DMS53 (cell line): Measurements from ENCODE around the gene LRRC4.
A peak's percentile ranks its signal among the peaks of the same experiment; 100 is the strongest.

ENCODE experiments used
- DNase-seq: peaks from one replicate; lab custom pipeline; 2025; lab: John Stamatoyannopoulos, UW

Gene LRRC4

GRCh38 chr7:128006550-128007302 is 24.5 kb downstream of the LRRC4 start:
- DNase-seq, result no peak

GRCh38 chr7:128005759-128006159 is 25.5 kb downstream of the LRRC4 start:
- no peak for DNase-seq

GRCh38 chr7:128005117-128005516 is 26.1 kb downstream of the LRRC4 start:
- peak; percentile 75 for DNase-seq

GRCh38 chr7:128004623-128005022 is 26.6 kb downstream of the LRRC4 start:
- peak; percentile 40 for DNase-seq

- no peak for DNase-seq
These were observed 27.4 kb downstream of the LRRC4 start for GRCh38 chr7:128003787-128004186.

GRCh38 chr7:128003167-128003566 is 28.1 kb downstream of the LRRC4 start:
- DNase-seq, result no peak

- no peak for DNase-seq
These were observed 30.4 kb downstream of the LRRC4 start for GRCh38 chr7:128000854-128001265.

- no peak for DNase-seq
These were observed 31.2 kb downstream of the LRRC4 start for GRCh38 chr7:128000048-128000447.

GRCh38 chr7:127998671-127999070 is 32.6 kb downstream of the LRRC4 start:
- DNase-seq, result no peak

GRCh38 chr7:127997226-127997922 is 33.9 kb downstream of the LRRC4 start:
- DNase-seq, result no peak

GRCh38 chr7:127996253-127997071 is 34.8 kb downstream of the LRRC4 start:
- DNase-seq, result no peak

GRCh38 chr7:127995881-127996215 is 35.4 kb downstream of the LRRC4 start:
- no peak for DNase-seq

- no peak for DNase-seq
These were observed 35.9 kb downstream of the LRRC4 start for GRCh38 chr7:127995156-127995880.

GRCh38 chr7:127993987-127994386 is 37.2 kb downstream of the LRRC4 start:
- DNase-seq, result no peak

- no peak for DNase-seq
These were observed 37.9 kb downstream of the LRRC4 start for GRCh38 chr7:127993317-127993716.

GRCh38 chr7:127988751-127989150 is 42.5 kb downstream of the LRRC4 start:
- no peak for DNase-seq

- DNase-seq, result no peak
These were observed 44.4 kb downstream of the LRRC4 start for GRCh38 chr7:127986581-127987521.

GRCh38 chr7:127983804-127984332 is 47.4 kb downstream of the LRRC4 start:
- peak; percentile 83 for DNase-seq

GRCh38 chr7:127981965-127982364 is 49.3 kb downstream of the LRRC4 start:
- no peak for DNase-seq

- no peak for DNase-seq
These were observed 50.3 kb downstream of the LRRC4 start for GRCh38 chr7:127980901-127981300.

GRCh38 chr7:127979728-127980126 is 51.5 kb downstream of the LRRC4 start:
- DNase-seq, result peak; percentile 17
